ENCODE data around the gene BLM. TPM values are rescaled to one million over a fixed set of nuclear protein-coding genes. Genes with fewer than 3 reads are reported as not detected.
A peak's percentile ranks its signal among the peaks of the same experiment; 100 is the strongest.
"Not testable (repeated sequence)": the region's sequence is repeated elsewhere in the genome, so short reads cannot be mapped to it uniquely, and the experiment has no call there.

Gene BLM
- 1.4 and 1.5 TPM in 2 replicates for total RNA-seq

GRCh38 chr15:90716976-90717821 is at the start of gene BLM:
TSS of gene BLM (plus strand) at chr15:90717346. CDS start at chr15:90747393, 30,047 bp downstream.
- Histone ChIP-seq H3K27ac (ENCODE audit: low read depth, low read length) (peak within 1 kb of the TSS; percentile 87), H3K27me3 (ENCODE audit: insufficient read depth, low read length) (no peaks in the 10 kb centered on the region), H3K79me2 (ENCODE audit: insufficient read depth, low read length) (peaks cover 15% of the 10 kb centered on the region), H2AFZ (ENCODE audit: low read length) (peak within 1 kb of the TSS; percentile 99), H3K9me3 (ENCODE audit: low read depth, low read length) (no peaks in the 10 kb centered on the region), H3K4me3 (ENCODE audit: insufficient read depth, low read length) (peak within 1 kb of the TSS; percentile 90), H3K4me2 (ENCODE audit: insufficient read depth, low read length) (peak within 1 kb of the TSS; percentile 89), H3K36me3 (ENCODE audit: insufficient read depth, low read length) (no peaks in the 10 kb centered on the region), H4K20me1 (ENCODE audit: insufficient read depth, low read length) (no peaks in the 10 kb centered on the region), H3K4me1 (ENCODE audit: insufficient read depth, low read length) (peaks cover 8% of the 10 kb centered on the region)
- no peak for TF ChIP-seq CTCF (IDR thresholded peaks at IDR 0.05; ENCODE audit: extremely low read depth, low read depth, low read length)
- peak; percentile 97 for DNase-seq (ENCODE audit: insufficient read length, low spot score, missing footprints)

- H3K36me3 ChIP-seq (ENCODE audit: insufficient read depth, low read length); H2AFZ ChIP-seq (ENCODE audit: low read length); DNase-seq (ENCODE audit: insufficient read length, low spot score, missing footprints); H3K27me3 ChIP-seq (ENCODE audit: insufficient read depth, low read length); H4K20me1 ChIP-seq (ENCODE audit: insufficient read depth, low read length); H3K79me2 ChIP-seq (ENCODE audit: insufficient read depth, low read length); H3K9me3 ChIP-seq (ENCODE audit: low read depth, low read length); H3K4me2 ChIP-seq (ENCODE audit: insufficient read depth, low read length); H3K4me3 ChIP-seq (ENCODE audit: insufficient read depth, low read length); H3K27ac ChIP-seq (ENCODE audit: low read depth, low read length): not testable (repeated sequence)
- H3K4me1 ChIP-seq (ENCODE audit: insufficient read depth, low read length): peaks cover 14% of the 10 kb centered on the region
Observed at GRCh38 chr15:90667755-90668345, 49.3 kb upstream of the BLM start.

- H3K27me3 ChIP-seq (ENCODE audit: insufficient read depth, low read length); H3K4me3 ChIP-seq (ENCODE audit: insufficient read depth, low read length); H3K36me3 ChIP-seq (ENCODE audit: insufficient read depth, low read length); DNase-seq (ENCODE audit: insufficient read length, low spot score, missing footprints); H2AFZ ChIP-seq (ENCODE audit: low read length); H3K79me2 ChIP-seq (ENCODE audit: insufficient read depth, low read length); H3K9me3 ChIP-seq (ENCODE audit: low read depth, low read length); H3K27ac ChIP-seq (ENCODE audit: low read depth, low read length); H3K4me1 ChIP-seq (ENCODE audit: insufficient read depth, low read length); H4K20me1 ChIP-seq (ENCODE audit: insufficient read depth, low read length); H3K4me2 ChIP-seq (ENCODE audit: insufficient read depth, low read length): not testable (repeated sequence)
Observed at GRCh38 chr15:90670631-90671030, 46.5 kb upstream of the BLM start.

GRCh38 chr15:90671216-90671615 is 45.9 kb upstream of the BLM start:
- no peak overlapping the region for H3K4me2 ChIP-seq (ENCODE audit: insufficient read depth, low read length)
- H2AFZ ChIP-seq (ENCODE audit: low read length): no peak overlapping the region
- H3K4me3 ChIP-seq (ENCODE audit: insufficient read depth, low read length): no peak overlapping the region
- no peaks in the 10 kb centered on the region for H3K36me3 ChIP-seq (ENCODE audit: insufficient read depth, low read length)
- no peaks in the 10 kb centered on the region for H4K20me1 ChIP-seq (ENCODE audit: insufficient read depth, low read length)
- H3K4me1 ChIP-seq (ENCODE audit: insufficient read depth, low read length): peaks cover 6% of the 10 kb centered on the region
- no peaks in the 10 kb centered on the region for H3K79me2 ChIP-seq (ENCODE audit: insufficient read depth, low read length)
- no peak for DNase-seq (ENCODE audit: insufficient read length, low spot score, missing footprints)
- H3K27ac ChIP-seq (ENCODE audit: low read depth, low read length): no peak overlapping the region
- H3K9me3 ChIP-seq (ENCODE audit: low read depth, low read length): no peaks in the 10 kb centered on the region
- no peaks in the 10 kb centered on the region for H3K27me3 ChIP-seq (ENCODE audit: insufficient read depth, low read length)
- TF ChIP-seq CTCF (IDR thresholded peaks at IDR 0.05; ENCODE audit: extremely low read depth, low read depth, low read length): no peak

- not testable (repeated sequence) for H4K20me1 ChIP-seq (ENCODE audit: insufficient read depth, low read length); H3K27me3 ChIP-seq (ENCODE audit: insufficient read depth, low read length); DNase-seq (ENCODE audit: insufficient read length, low spot score, missing footprints); H3K79me2 ChIP-seq (ENCODE audit: insufficient read depth, low read length); H3K4me2 ChIP-seq (ENCODE audit: insufficient read depth, low read length); H2AFZ ChIP-seq (ENCODE audit: low read length); H3K27ac ChIP-seq (ENCODE audit: low read depth, low read length); H3K4me3 ChIP-seq (ENCODE audit: insufficient read depth, low read length); H3K9me3 ChIP-seq (ENCODE audit: low read depth, low read length); H3K4me1 ChIP-seq (ENCODE audit: insufficient read depth, low read length); H3K36me3 ChIP-seq (ENCODE audit: insufficient read depth, low read length)
Observed at GRCh38 chr15:90673357-90673756, 43.8 kb upstream of the BLM start.
